HepG2 (cell line): Measurements from ENCODE around the gene CTNNA1. TPM values are rescaled to one million over a fixed set of nuclear protein-coding genes. Genes with fewer than 3 reads are reported as not detected.

Source experiments
- ATAC-seq: fragments of 200-7000 bp; cut with Tn5 transposase; 3 replicates; pipeline ENCODE4 v1.9.1; 2020; ENCODE audit warnings: mild to moderate bottlenecking, moderate library complexity
- BruUV-seq: library from RNA; stranded (reverse); fragments of 400-500 nt; replicated peaks from 2 replicates; lab custom pipeline; 2021; lab: Mats Ljungman, UMichigan
- CTCF ChIA-PET: fragments of 300-600 bp; formaldehyde crosslinking; extraction: SDS; loops from one replicate; lab custom pipeline; 2021; ENCODE audit warnings: low total read pairs, inconsistent platforms, low intra/inter-chr PET ratio; lab: Yijun Ruan, JAX
- POLR2A ChIA-PET: fragments of 350-600 bp; sonication (Branson Sonifier 250); formaldehyde crosslinking; loops from one replicate; lab custom pipeline; 2020; ENCODE audit warnings: antibody characterized with exemption, inconsistent platforms; lab: Yijun Ruan, JAX
- DNase-seq: peaks from one replicate; pipeline ENCODE4 v3.0.0-alpha.2; 2015; ENCODE audit warnings: low spot score
- FAIRE-seq: peaks from 3 replicates; lab custom pipeline; 2011; peaks lifted over from hg19 to GRCh38; lab: Jason Lieb, UNC
- H2AFZ ChIP-seq: one replicate; pipeline ENCODE4 v1.6.1; 2011; ENCODE audit warnings: low read length, inconsistent platforms
- H3K27ac ChIP-seq: fragments of 300-600 bp; 3 replicates; pipeline ENCODE4 v1.8.0; 2011; ENCODE audit warnings: mixed run types, mild to moderate bottlenecking, mixed read lengths, low read length, inconsistent platforms; ENCODE audit not compliant: insufficient read depth; ENCODE audit errors: extremely low read length
- H3K27me3 ChIP-seq, 2 experiments: fragments of 200-600 bp in 1 of 2; 2 replicates in 1 of 2; 3 replicates in 1 of 2; pipeline versions ENCODE4 v1.6.0 to v1.8.0; 2011; ENCODE audit warnings: low read length in 2 of 2, mild to moderate bottlenecking in 2 of 2, moderate library complexity in 2 of 2, inconsistent platforms in 1 of 2; ENCODE audit not compliant: insufficient read depth in 2 of 2, control insufficient read depth in 1 of 2
- H3K36me3 ChIP-seq, 2 experiments: fragments of 200-600 bp in 1 of 2; replicated peaks in 1 of 2; 2 replicates in 1 of 2; 3 replicates in 1 of 2; pipeline versions ENCODE4 v1.5.1 to v1.8.0; 2011; ENCODE audit warnings: low read length in 2 of 2, inconsistent platforms in 1 of 2; ENCODE audit not compliant: insufficient read depth in 2 of 2, control insufficient read depth in 1 of 2
- H3K4me1 ChIP-seq: 2 replicates; pipeline ENCODE4 v1.5.1; 2012; ENCODE audit warnings: low read length, inconsistent platforms; ENCODE audit not compliant: insufficient read depth
- H3K4me2 ChIP-seq: 2 replicates; pipeline ENCODE4 v1.6.0; 2011; ENCODE audit warnings: low read depth, low read length, inconsistent platforms
- H3K4me3 ChIP-seq, 3 experiments: fragments of 200-600 bp in 1 of 3; sonication (generic), shearing (Covaris generic) in 1 of 3; replicated peaks in 1 of 3; 2 replicates each; pipeline ENCODE4 v1.5.1; 2011 to 2016; ENCODE audit warnings: low read length in 3 of 3, inconsistent platforms in 2 of 3, low read depth in 2 of 3, mild to moderate bottlenecking in 2 of 3, control low read depth in 1 of 3, mixed read lengths in 1 of 3; ENCODE audit not compliant: insufficient read depth in 1 of 3
- H3K79me2 ChIP-seq: one replicate; pipeline ENCODE4 v1.6.1; 2011; ENCODE audit warnings: low read length, inconsistent platforms; ENCODE audit not compliant: insufficient read depth
- H3K9ac ChIP-seq: 2 replicates; pipeline ENCODE4 v1.6.0; 2011; ENCODE audit warnings: mild to moderate bottlenecking, low read depth, low read length, inconsistent platforms; ENCODE audit not compliant: insufficient read depth
- H3K9me3 ChIP-seq: 2 replicates; pipeline ENCODE4 v1.5.1; 2012; ENCODE audit warnings: mild to moderate bottlenecking, low read length
- H4K20me1 ChIP-seq: 2 replicates; pipeline ENCODE4 v1.6.0; 2011; ENCODE audit warnings: inconsistent platforms, mild to moderate bottlenecking, low read length, moderate library complexity; ENCODE audit not compliant: insufficient read depth
- AGO2 ChIP-seq: fragments of 200-400 bp; formaldehyde crosslinking; optimal IDR thresholded peaks from 2 replicates; pipeline ENCODE3; 2017; ENCODE audit warnings: mild to moderate bottlenecking, low read depth, low read length, moderate library complexity
- GABPB1 ChIP-seq: IDR thresholded peaks from 2 replicates; pipeline ENCODE4 v1.6.1; 2016; ENCODE audit warnings: mild to moderate bottlenecking, missing genetic modification reagents, moderate library complexity, missing compliant biosample characterization
- NFIC ChIP-seq: IDR thresholded peaks from 2 replicates; pipeline ENCODE4 v1.6.1; 2012; ENCODE audit warnings: mild to moderate bottlenecking, low read length, inconsistent platforms
- NFYC ChIP-seq: IDR thresholded peaks from 2 replicates; pipeline ENCODE4 v1.6.1; 2016; ENCODE audit warnings: missing genetic modification reagents, missing compliant biosample characterization
- POLR2A ChIP-seq, 2 experiments: IDR thresholded peaks; 2 replicates each; pipeline ENCODE4 v1.6.1; 2011; ENCODE audit warnings: low read depth in 2 of 2, low read length in 2 of 2, mild to moderate bottlenecking in 1 of 2, moderate library complexity in 1 of 2; ENCODE audit not compliant: insufficient read depth in 1 of 2
- POLR2AphosphoS2 ChIP-seq: IDR thresholded peaks from 2 replicates; pipeline ENCODE4 v1.6.1; 2011; ENCODE audit warnings: low read depth, low read length, improper control_type of control experiment
- POLR2G ChIP-seq: fragments of 200-400 bp; formaldehyde crosslinking; IDR thresholded peaks from 2 replicates; pipeline ENCODE4 v1.6.1; 2018; ENCODE audit warnings: mild to moderate bottlenecking, low read depth, low read length, moderate library complexity
- RBM22 ChIP-seq: fragments of 200-400 bp; formaldehyde crosslinking; optimal IDR thresholded peaks from 2 replicates; pipeline ENCODE3; 2017; ENCODE audit warnings: mild to moderate bottlenecking, low read length, moderate library complexity
- SAFB2 ChIP-seq: sonication (generic); formaldehyde crosslinking; IDR thresholded peaks from 2 replicates; pipeline ENCODE4 v1.5.1; 2020; ENCODE audit warnings: missing genetic modification reagents, low read depth, mild to moderate bottlenecking, borderline replicate concordance
- SPEN ChIP-seq: sonication (generic); formaldehyde crosslinking; IDR thresholded peaks from 2 replicates; pipeline ENCODE4 v1.5.1; 2020; ENCODE audit warnings: low read depth, mild to moderate bottlenecking, missing genetic modification reagents
- ZNF343 ChIP-seq: sonication (generic); formaldehyde crosslinking; IDR thresholded peaks from 2 replicates; pipeline ENCODE4 v1.4.0; 2020; ENCODE audit warnings: mild to moderate bottlenecking, missing genetic modification reagents
- WGBS: methylation state at CpG from one replicate; pipeline ENCODE4 v1.1.6; 2017; ENCODE audit warnings: low lambda C conversion rate; 5-methylcytosine and 5-hydroxymethylcytosine counted together
- in situ Hi-C: cut with HindIII; loops from 2 replicates; pipeline ENCODE4 v1.10.0; 2017; ENCODE audit warnings: low pct_unique_long_range_greater_than_20kb; ENCODE audit not compliant: extremely low pct_ligation_motif_present
- intact Hi-C: fragments of 100-400 bp; cut with micrococcal nuclease; formaldehyde crosslinking; loops from one replicate; pipeline ENCODE4 v1.10.0; 2022; ENCODE audit not compliant: unreplicated experiment
- polyA plus RNA-seq, 8 experiments: library from polyadenylated mRNA; depleted of rRNA in 3 of 8; stranded (reverse) in 7 of 8; unstranded in 1 of 8; fragments of >200 nt; fragmentation: Illumina TruSeq in 4 of 8; extraction: Trizol in 4 of 8; gene quantifications; 2 replicates each; pipeline versions ENCODE4 v1.2.1 to v1.2.3, GENCODE V29; 2011 to 2016; ENCODE audit warnings: low read depth in 4 of 8, missing spikeins in 1 of 8, mixed read lengths in 1 of 8; ENCODE audit not compliant: insufficient read depth in 1 of 8
- total RNA-seq, 5 experiments: library from RNA; depleted of rRNA; stranded (reverse); fragments of >200 nt; fragmentation: Illumina TruSeq; extraction: Trizol; gene quantifications; 2 replicates each; pipeline ENCODE4 v1.2.3, GENCODE V29; 2016; ENCODE audit warnings: low read depth in 1 of 5

CTNNA1 gene
- total and polyA plus RNA-seq, 2 of the 13 experiments (the other 11 are each of a cell fraction or from before 2014, with no cell fraction given), result 66.8 to 162 TPM

GRCh38 chr5:138937392-138938387 lies 184.5 kb downstream of the CTNNA1 start:
- in situ Hi-C loops, result no loop called here
- DNase-seq (no peak), FAIRE-seq (no peak), ATAC-seq (peak; percentile 61)
- H2AFZ ChIP-seq, result no peak overlapping the region
- no TSS peak for BruUV-seq
- H3K4me3 ChIP-seq, result no peak overlapping the region
- intact Hi-C loops, result no loop called here
- 90% methylated on average over 24 of the region's 25 CpGs for WGBS
- H3K27me3 ChIP-seq, result no peaks in the 10 kb centered on the region
- ChIA-PET POLR2A (interaction anchor here (0.8 kb wide), 1 partner anchor 26 kb away, joined by 3 read pairs; no protein-coding TSS in a partner anchor), CTCF (no interaction called here)
- TF ChIP-seq NFIC (no peak), SPEN (CRISPR knock-in tag) (0 out of 2 replicates have a peak, but pooled peaks have one; percentile 23), RBM22 (peak; percentile 58), POLR2AphosphoS2 (0 out of 2 replicates have a peak, but pooled peaks have one; percentile 36), AGO2 (peak; percentile 88), SAFB2 (CRISPR knock-in tag) (0 out of 2 replicates have a peak, but pooled peaks have one; percentile 18), ZNF343 (CRISPR knock-in tag) (no peak), NFYC (CRISPR knock-in tag) (no peak), GABPB1 (CRISPR knock-in tag) (0 out of 2 replicates have a peak, but pooled peaks have one; percentile 1), POLR2A (IDR thresholded peaks at IDR 0.05; ENCODE audit: insufficient read depth in 1 of 2, low read depth in 2 of 2, low read length in 2 of 2) (peak in 1 of 2 experiments; percentile 18; a peak in 1 of 4 replicates), POLR2G (peak; percentile 47; the same call in 1 of the 2 replicates)
- no peak overlapping the region for H3K9ac ChIP-seq
- no peaks in the 10 kb centered on the region for H3K9me3 ChIP-seq
- H3K27ac ChIP-seq, result no peak overlapping the region
- H3K36me3 ChIP-seq, result peaks cover 8 to 29% of the 10 kb centered on the region in 2 experiments
- no peaks in the 10 kb centered on the region for H3K79me2 ChIP-seq
- H3K4me2 ChIP-seq, result no peak overlapping the region
- no peaks in the 10 kb centered on the region; the same call in 1 of the 2 replicates for H4K20me1 ChIP-seq
- no peaks in the 10 kb centered on the region for H3K4me1 ChIP-seq
